GM23338 (cell line): ENCODE results near the gene ARFGAP2.

ENCODE experiments used
- CREB1 ChIP-seq: fragments of 250-450 bp; sonication (Bioruptor Pico); IDR thresholded peaks from 2 replicates; pipeline ENCODE4 v1.5.0; 2020; ENCODE audit warnings: low read depth, mild to moderate bottlenecking, moderate library complexity
- EZH2 ChIP-seq: fragments of 200-600 bp; sonication (generic); IDR thresholded peaks from one replicate; pipeline ENCODE4 v1.8.0; 2017; ENCODE audit warnings: antibody characterized with exemption, mild to moderate bottlenecking, low read depth; ENCODE audit not compliant: unreplicated experiment
- EZH2phosphoT487 ChIP-seq: fragments of 200-600 bp; sonication (generic); IDR thresholded peaks from one replicate; pipeline ENCODE4 v1.8.1; 2018; ENCODE audit warnings: antibody characterized with exemption; ENCODE audit not compliant: unreplicated experiment
- JUNB ChIP-seq: IDR thresholded peaks from one replicate; pipeline ENCODE4 v1.6.1; 2016; ENCODE audit warnings: antibody characterized with exemption; ENCODE audit not compliant: unreplicated experiment
- POLR2AphosphoS5 ChIP-seq: IDR thresholded peaks from 2 replicates; pipeline ENCODE4 v1.6.1; 2016; ENCODE audit warnings: antibody characterized with exemption, low read depth
- STAT1 ChIP-seq: IDR thresholded peaks from one replicate; pipeline ENCODE4 v1.6.1; 2016; ENCODE audit warnings: antibody characterized with exemption; ENCODE audit not compliant: unreplicated experiment
- ZNF114 ChIP-seq: fragments of 250-450 bp; sonication (Bioruptor Pico); IDR thresholded peaks from 2 replicates; pipeline ENCODE4 v1.5.0; 2020; ENCODE audit warnings: mild to moderate bottlenecking, moderate library complexity
- ZNF331 ChIP-seq: fragments of 250-450 bp; sonication (Bioruptor Pico); IDR thresholded peaks from 2 replicates; pipeline ENCODE4 v1.5.0; 2020; ENCODE audit warnings: low read depth, mild to moderate bottlenecking, moderate library complexity
- TF ChIP-seq, protein P1 (sequence below), 2 experiments: fragments of 200-600 bp in 1 of 2; sonication (generic) in 1 of 2; conservative IDR thresholded peaks; 2 replicates each; pipeline versions ENCODE4 v1.5.1 to v1.6.1; 2016 to 2017; ENCODE audit warnings: antibody characterized with exemption in 2 of 2, low read depth in 2 of 2, mild to moderate bottlenecking in 2 of 2, moderate library complexity in 1 of 2
- TF ChIP-seq, protein P2 (sequence below): IDR thresholded peaks from one replicate; pipeline ENCODE4 v1.6.1; 2018; ENCODE audit warnings: antibody characterized with exemption; ENCODE audit not compliant: unreplicated experiment

DNA sequence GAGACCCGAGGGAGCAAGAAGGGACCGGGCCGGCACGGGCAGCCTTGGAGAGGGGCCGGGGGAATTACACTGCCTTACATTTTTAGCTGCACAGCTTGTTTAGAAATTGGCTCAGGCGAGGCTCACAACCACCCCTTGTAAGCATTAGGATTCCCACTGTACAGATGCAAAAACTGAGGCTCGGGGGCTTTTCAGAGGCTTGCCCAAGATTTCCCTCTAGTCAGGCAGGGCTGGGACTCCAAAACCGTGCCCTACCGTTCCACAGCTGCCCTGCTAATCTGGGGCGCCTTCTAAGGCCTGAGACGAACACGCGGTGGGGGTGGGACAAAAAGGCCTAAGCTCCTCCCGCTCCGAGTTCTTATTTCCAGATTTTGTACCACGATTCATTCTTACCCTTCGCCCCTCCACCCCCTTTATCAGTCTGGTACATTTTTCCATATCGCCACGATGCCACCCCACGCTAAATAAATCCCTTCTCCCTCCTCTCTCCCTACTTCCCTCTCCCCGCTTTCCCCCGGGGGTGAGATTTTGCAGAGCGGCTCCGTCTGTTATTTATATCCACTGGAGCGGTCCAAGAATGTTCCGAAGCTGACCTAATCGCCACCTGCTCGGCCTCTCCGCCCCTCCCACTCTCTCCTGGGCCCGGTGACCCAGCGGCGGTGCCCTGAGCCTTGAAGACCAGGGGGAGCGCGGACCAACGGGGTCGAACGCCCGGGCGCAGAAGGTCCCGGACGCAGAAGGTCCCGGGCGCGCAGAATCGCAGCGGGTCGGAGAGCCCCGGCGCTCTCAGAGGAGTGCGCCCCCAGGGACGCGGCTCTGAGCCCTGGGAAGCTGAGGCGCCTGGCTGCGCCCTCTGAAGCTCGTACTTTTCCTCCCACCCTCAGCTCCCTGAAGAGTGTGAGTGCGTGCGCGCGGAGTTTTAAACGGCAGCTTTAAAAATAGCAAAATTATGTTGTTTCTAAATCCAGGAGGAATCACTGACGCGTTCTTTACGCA, 10.3 kb upstream of the ARFGAP2 start:
- TF ChIP-seq, protein P1, sequence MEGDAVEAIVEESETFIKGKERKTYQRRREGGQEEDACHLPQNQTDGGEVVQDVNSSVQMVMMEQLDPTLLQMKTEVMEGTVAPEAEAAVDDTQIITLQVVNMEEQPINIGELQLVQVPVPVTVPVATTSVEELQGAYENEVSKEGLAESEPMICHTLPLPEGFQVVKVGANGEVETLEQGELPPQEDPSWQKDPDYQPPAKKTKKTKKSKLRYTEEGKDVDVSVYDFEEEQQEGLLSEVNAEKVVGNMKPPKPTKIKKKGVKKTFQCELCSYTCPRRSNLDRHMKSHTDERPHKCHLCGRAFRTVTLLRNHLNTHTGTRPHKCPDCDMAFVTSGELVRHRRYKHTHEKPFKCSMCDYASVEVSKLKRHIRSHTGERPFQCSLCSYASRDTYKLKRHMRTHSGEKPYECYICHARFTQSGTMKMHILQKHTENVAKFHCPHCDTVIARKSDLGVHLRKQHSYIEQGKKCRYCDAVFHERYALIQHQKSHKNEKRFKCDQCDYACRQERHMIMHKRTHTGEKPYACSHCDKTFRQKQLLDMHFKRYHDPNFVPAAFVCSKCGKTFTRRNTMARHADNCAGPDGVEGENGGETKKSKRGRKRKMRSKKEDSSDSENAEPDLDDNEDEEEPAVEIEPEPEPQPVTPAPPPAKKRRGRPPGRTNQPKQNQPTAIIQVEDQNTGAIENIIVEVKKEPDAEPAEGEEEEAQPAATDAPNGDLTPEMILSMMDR (conservative IDR thresholded peaks at IDR 0.05; ENCODE audit: low read depth in 2 of 2) = peak in 1 of 2 experiments; percentile 34; a peak in 1 of 4 replicates
- TF ChIP-seq EZH2phosphoT487 (no peak), POLR2AphosphoS5 (peak; percentile 86), EZH2 (no peak), ZNF114 (CRISPR knock-in tag) (no peak), CREB1 (CRISPR knock-in tag) (no peak; the same call in 1 of the 2 replicates), JUNB (no peak), ZNF331 (no peak), STAT1 (no peak)
- TF ChIP-seq, protein P2, sequence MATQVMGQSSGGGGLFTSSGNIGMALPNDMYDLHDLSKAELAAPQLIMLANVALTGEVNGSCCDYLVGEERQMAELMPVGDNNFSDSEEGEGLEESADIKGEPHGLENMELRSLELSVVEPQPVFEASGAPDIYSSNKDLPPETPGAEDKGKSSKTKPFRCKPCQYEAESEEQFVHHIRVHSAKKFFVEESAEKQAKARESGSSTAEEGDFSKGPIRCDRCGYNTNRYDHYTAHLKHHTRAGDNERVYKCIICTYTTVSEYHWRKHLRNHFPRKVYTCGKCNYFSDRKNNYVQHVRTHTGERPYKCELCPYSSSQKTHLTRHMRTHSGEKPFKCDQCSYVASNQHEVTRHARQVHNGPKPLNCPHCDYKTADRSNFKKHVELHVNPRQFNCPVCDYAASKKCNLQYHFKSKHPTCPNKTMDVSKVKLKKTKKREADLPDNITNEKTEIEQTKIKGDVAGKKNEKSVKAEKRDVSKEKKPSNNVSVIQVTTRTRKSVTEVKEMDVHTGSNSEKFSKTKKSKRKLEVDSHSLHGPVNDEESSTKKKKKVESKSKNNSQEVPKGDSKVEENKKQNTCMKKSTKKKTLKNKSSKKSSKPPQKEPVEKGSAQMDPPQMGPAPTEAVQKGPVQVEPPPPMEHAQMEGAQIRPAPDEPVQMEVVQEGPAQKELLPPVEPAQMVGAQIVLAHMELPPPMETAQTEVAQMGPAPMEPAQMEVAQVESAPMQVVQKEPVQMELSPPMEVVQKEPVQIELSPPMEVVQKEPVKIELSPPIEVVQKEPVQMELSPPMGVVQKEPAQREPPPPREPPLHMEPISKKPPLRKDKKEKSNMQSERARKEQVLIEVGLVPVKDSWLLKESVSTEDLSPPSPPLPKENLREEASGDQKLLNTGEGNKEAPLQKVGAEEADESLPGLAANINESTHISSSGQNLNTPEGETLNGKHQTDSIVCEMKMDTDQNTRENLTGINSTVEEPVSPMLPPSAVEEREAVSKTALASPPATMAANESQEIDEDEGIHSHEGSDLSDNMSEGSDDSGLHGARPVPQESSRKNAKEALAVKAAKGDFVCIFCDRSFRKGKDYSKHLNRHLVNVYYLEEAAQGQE = no peak
